Adrenal gland (tissue), 12 donors: ENCODE measurements around the gene KRTAP5-11. TPM values are rescaled to one million over a fixed set of nuclear protein-coding genes. Genes with fewer than 3 reads are reported as not detected.
"Not testable (repeated sequence)": the region's sequence is repeated elsewhere in the genome, so short reads cannot be mapped to it uniquely, and the experiment has no call there.

Source experiments
- DNase-seq, 7 donors: peaks; one replicate each; pipeline ENCODE4 v3.0.0-alpha.2; 2019 to 2020
- H3K27ac ChIP-seq, 5 donors: fragments of 200-600 bp; sonication (generic) in 4 of 5; 1 replicate in 3 of 5; 2 replicates in 2 of 5; pipeline versions ENCODE4 v1.5.1 to v1.8.0; 2016 to 2020; ENCODE audit warnings: mild to moderate bottlenecking in 1 of 5
- H3K27me3 ChIP-seq: fragments of 200-600 bp; 2 replicates; pipeline ENCODE4 v1.8.0; 2021
- H3K36me3 ChIP-seq, 2 donors: fragments of 200-600 bp; replicated peaks in 1 of 2; 1 replicate in 1 of 2; 2 replicates in 1 of 2; pipeline versions ENCODE4 v1.5.1 to v1.8.0; 2018 to 2022
- H3K4me1 ChIP-seq, 2 donors: fragments of 200-600 bp; replicated peaks in 1 of 2; 1 replicate in 1 of 2; 2 replicates in 1 of 2; pipeline versions ENCODE4 v1.5.1 to v1.8.0; 2018 to 2021
- H3K4me3 ChIP-seq, 4 donors: fragments of 200-600 bp; sonication (generic) in 3 of 4; one replicate each; pipeline ENCODE4 v1.5.1; 2016 to 2018
- H3K9me3 ChIP-seq, 3 donors: fragments of 200-600 bp; sonication (generic) in 1 of 3; replicated peaks in 1 of 3; 1 replicate in 2 of 3; 2 replicates in 1 of 3; pipeline versions ENCODE4 v1.5.1 to v1.8.0; 2016 to 2021
- POLR2A ChIP-seq, 2 donors: fragments of 450-650 bp; IDR thresholded peaks; one replicate each; pipeline ENCODE4 v1.6.1; 2017; ENCODE audit warnings: antibody characterized with exemption in 2 of 2, mild to moderate bottlenecking in 2 of 2, moderate library complexity in 1 of 2
- WGBS, 4 donors: extraction: QIAGEN DNeasy Blood & Tissue Kit in 2 of 4; methylation state at CpG; one replicate each; pipeline versions ENCODE4 v1.1.5 to v1.1.7; 2013 to 2017; 5-methylcytosine and 5-hydroxymethylcytosine counted together
- intact Hi-C, 2 donors: fragments of 100-400 bp; cut with DNase I; formaldehyde crosslinking; loops; one replicate each; pipeline versions ENCODE4 v1.14.1 to v1.15.0; 2022 to 2023
- polyA plus RNA-seq, 3 donors: library from polyadenylated mRNA; stranded (reverse); fragments of 200-250 nt in 2 of 3; fragments of 350-450 nt in 1 of 3; fragmentation: Illumina TruSeq in 1 of 3; extraction: RNeasy Lipid Tissue Mini Kit (QIAGEN cat#74804) in 1 of 3; gene quantifications; one replicate each; pipeline ENCODE4 v1.2.3, GENCODE V29; 2013 to 2014
- total RNA-seq, 9 donors: library from RNA; depleted of rRNA in 4 of 9; stranded (reverse); fragments of >200 nt in 4 of 9; fragments of 120-200 nt in 1 of 9; fragmentation: NEBNext Ultra II Directional in 1 of 9; extraction: Animal tissue kit (Norgen Biotek cat#: 25700) in 1 of 9; gene quantifications; one replicate each; pipeline versions ENCODE4 v1.1.0 to v1.2.4, GENCODE V29; 2013 to 2023
- TF ChIP-seq, protein P1 (sequence below), 6 experiments: fragments of 450-650 bp in 4 of 6; fragments of 200-600 bp in 2 of 6; sonication (generic) in 1 of 6; IDR thresholded peaks; 1 replicate in 5 of 6; 2 replicates in 1 of 6; pipeline versions ENCODE4 v1.5.1 to v1.8.0; 2016 to 2021; ENCODE audit warnings: antibody characterized with exemption in 6 of 6, mild to moderate bottlenecking in 2 of 6, moderate library complexity in 1 of 6
- donor health status: healthy with polysubstance abuse.
- donor health status: Bipolar disorder and iron deficiency.
- donor health status: DM: yes; HTN: yes; CAD: no.
- donor health status: DM: no; HTN: no; CAD: no.
- donor health status: DM: no; HTN: no; CAD: no.
- donor health status: DM: yes; HTN: yes; CAD: no.

The KRTAP5-11 gene
- total and polyA plus RNA-seq, 12 donors = not detected

DNA sequence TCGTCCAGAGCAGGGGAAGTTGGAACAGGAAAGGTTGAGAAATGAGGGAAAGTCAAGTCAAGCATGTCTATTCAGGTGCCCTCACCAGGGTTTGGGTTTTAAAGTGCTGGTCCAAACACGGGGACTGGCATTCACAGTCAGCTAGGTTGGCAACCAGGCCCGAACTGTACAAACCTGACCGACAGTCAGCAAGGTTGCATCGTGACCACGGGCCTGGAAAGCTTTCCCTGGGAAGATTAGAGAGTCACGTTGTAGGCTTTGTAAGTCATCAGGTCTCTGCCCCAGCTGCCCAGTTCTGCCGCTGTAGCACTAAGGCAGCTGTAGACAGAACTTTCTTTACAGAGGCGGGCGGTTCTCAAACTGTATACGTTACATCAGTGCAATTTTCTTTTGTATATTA lies 9.9 kb downstream of the KRTAP5-11 start:
- H3K4me3 ChIP-seq = no peak overlapping the region
- no peak for DNase-seq
- H3K4me1 ChIP-seq = no peaks in the 10 kb centered on the region
- no peak overlapping the region for H3K27ac ChIP-seq
- WGBS, 4 donors = 72 to 89% (median 88%) methylated on average over 11 of the region's 11 CpGs
- intact Hi-C loops = no loop called here
- TF ChIP-seq, protein P1, sequence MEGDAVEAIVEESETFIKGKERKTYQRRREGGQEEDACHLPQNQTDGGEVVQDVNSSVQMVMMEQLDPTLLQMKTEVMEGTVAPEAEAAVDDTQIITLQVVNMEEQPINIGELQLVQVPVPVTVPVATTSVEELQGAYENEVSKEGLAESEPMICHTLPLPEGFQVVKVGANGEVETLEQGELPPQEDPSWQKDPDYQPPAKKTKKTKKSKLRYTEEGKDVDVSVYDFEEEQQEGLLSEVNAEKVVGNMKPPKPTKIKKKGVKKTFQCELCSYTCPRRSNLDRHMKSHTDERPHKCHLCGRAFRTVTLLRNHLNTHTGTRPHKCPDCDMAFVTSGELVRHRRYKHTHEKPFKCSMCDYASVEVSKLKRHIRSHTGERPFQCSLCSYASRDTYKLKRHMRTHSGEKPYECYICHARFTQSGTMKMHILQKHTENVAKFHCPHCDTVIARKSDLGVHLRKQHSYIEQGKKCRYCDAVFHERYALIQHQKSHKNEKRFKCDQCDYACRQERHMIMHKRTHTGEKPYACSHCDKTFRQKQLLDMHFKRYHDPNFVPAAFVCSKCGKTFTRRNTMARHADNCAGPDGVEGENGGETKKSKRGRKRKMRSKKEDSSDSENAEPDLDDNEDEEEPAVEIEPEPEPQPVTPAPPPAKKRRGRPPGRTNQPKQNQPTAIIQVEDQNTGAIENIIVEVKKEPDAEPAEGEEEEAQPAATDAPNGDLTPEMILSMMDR (IDR thresholded peaks at IDR 0.05) = no peak
- TF ChIP-seq POLR2A (IDR thresholded peaks at IDR 0.05) = no peak
- no peaks in the 10 kb centered on the region for H3K27me3 ChIP-seq
- no peaks in the 10 kb centered on the region for H3K36me3 ChIP-seq
- H3K9me3 ChIP-seq = no peaks in the 10 kb centered on the region

DNA sequence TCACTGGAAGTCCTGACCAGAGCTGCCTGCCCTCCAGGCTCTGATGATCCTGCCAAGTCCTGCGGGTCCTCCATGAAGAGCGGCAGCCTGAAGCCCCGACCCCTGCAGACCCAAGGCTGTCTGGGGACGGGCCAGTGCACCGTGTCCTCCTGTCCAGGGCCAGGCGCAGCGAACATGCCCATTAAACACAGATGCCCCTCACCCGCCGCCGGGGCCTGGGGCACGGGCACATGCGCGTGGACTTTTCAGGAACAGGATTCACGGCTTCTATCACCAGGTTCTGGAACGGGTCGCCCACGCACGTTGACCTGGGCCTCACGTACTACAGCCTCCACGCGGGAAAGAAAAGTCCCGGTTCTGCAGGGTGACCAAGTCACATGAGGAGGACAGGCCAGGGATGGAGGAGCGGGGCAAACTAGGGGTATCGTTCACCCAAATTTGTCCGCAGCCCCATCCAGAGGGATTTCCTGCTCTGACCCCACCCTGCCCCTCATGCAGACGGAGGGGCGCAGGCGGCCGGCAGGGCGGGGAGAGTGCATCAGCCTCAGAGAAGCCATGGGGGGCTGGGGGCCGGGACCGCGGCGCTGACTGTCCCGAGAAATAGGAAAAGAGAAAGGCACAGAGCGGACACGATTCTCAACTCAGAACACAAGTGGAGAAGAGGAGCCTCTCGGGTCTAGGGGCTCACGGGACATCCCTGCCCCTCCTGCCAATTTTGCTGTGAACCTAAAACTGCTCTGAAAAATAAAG lies 11.4 kb downstream of the KRTAP5-11 start:
- H3K4me3 ChIP-seq, H3K27ac ChIP-seq, H3K9me3 ChIP-seq, H3K27me3 ChIP-seq, intact Hi-C loops, H3K36me3 ChIP-seq, DNase-seq, H3K4me1 ChIP-seq: not testable (repeated sequence)
- WGBS, 4 donors = 77 to 86% (median 82%) methylated on average over 12 to 37 of the region's 39 CpGs

DNA sequence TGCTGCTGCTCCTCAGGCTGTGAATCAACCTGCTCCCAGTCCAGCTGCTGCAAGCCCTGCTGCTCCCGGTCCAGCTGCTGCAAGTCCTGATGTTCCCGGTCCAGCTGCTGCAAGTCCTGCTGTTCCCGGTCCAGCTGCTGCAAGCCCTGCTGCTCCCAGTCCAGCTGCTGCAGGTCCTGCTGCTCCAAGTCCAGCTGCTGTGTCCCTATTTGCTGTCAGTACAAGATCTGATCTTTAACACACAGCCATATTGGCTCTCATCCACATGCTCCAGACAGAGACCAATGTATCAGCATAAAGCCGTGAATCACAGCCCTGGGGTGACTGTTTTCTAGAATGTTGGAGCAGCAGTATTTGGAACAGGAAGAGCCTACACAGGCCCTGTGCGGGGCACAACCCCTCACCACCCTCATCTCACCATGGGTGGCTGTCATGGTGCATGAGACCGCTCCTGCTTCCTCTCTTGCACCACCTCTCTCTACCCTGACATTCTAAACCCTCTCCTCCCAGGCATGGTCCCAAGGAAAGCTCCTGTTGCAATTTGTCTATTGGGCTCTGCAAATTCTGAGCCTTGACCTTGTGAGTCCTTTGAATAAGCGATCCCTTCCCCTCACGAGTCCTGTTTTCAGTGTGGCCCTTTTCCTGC lies 13.8 kb downstream of the KRTAP5-11 start:
- H3K27me3 ChIP-seq = peaks cover 3% of the 10 kb centered on the region
- no peak for TF ChIP-seq POLR2A (IDR thresholded peaks at IDR 0.05)
- TF ChIP-seq, protein P1 (IDR thresholded peaks at IDR 0.05) = no peak
- H3K4me1 ChIP-seq = no peaks in the 10 kb centered on the region
- H3K9me3 ChIP-seq = no peaks in the 10 kb centered on the region
- H3K36me3 ChIP-seq = no peaks in the 10 kb centered on the region
- DNase-seq = peak in 6 of 7 donors; percentile 25 to 63 (median 40)
- H3K27ac ChIP-seq = no peak overlapping the region
- H3K4me3 ChIP-seq = no peak overlapping the region
- intact Hi-C loops = no loop called here
- 32 to 61% (median 53%) methylated on average over 7 to 8 of the region's 8 CpGs for WGBS, 4 donors

DNA sequence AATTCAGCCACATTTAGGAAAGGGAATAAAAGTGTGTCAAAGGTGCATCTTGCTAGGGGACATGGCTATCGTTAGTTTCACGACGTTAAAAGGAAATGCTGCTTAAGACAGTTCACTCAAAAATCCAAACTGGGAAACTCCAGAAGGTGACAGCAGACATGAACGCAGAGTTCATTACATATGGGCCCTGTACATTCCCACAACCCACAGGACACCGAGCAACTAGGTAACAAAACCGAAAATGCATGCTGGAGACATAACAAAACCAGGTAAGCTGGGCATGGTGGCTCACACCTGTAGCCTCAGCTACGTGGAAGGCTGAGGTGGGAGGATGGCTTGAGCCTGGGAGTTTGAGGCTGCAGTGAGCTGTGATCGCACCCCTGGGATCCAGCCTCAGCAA lies 15.0 kb downstream of the KRTAP5-11 start:
- H3K4me3 ChIP-seq, H3K4me1 ChIP-seq, DNase-seq, H3K27me3 ChIP-seq, H3K9me3 ChIP-seq, H3K27ac ChIP-seq, H3K36me3 ChIP-seq, intact Hi-C loops: not testable (repeated sequence)
- 53 to 77% (median 69%) methylated on average over 7 to 8 of the region's 8 CpGs for WGBS, 4 donors

DNA sequence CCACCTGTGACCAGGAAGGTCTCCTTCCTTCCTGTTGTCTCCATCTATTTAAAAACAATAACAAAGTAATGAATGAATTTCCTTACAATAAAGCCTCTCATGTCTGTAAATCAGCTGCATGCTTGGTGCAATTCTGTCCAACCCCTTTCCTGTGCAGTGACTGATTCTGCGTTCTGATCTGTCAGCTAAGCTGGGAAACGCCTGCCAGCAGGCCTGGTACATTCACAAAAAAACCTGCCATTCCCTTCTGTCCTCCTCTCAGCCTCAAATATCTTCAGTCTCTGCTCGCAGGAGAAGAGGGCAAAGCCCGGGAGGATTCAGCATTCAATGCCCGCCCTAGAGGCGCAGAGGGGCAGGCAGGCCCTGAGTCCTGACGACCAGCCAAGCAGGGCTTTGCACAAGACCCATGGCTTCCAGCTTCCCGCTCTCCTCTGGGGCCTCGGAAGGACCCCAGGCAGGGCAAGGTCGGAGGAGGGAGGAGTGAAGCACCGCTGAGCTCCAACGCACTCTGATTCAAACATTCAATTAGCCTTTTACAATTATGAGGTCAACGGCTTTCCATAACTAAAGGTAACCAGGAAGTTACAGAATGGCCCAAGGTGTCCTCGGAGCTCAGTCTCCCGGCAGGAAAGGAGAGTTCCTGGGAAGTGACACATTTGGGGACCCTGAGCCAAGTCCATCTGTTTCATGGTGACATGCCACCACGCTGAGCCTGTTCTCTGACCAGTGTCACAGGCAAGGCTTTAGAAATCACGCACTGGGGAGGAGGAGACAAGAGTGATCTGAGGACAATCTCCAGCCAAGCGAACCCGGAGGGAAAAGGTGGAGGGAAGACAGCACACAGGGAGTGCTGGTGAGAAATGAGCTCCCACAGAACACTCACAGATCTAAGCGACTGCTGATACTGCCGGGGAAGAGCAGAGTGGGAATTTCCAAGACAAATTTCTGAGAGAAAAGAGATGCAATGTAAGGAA lies 15.8 kb downstream of the KRTAP5-11 start:
- H3K27ac ChIP-seq, H3K4me1 ChIP-seq, H3K36me3 ChIP-seq, DNase-seq, H3K27me3 ChIP-seq, H3K4me3 ChIP-seq, H3K9me3 ChIP-seq, intact Hi-C loops: not testable (repeated sequence)
- 46 to 75% (median 70%) methylated on average over 9 to 20 of the region's 21 CpGs for WGBS, 4 donors
